H54 (cell line): ENCODE measurements around the gene LRMDA.

Source experiments
- DNase-seq: peaks from one replicate; pipeline ENCODE4 v3.0.0; 2011; ENCODE audit warnings: low spot score, mixed read lengths; ENCODE audit not compliant: insufficient read length
- FAIRE-seq: peaks from 3 replicates; lab custom pipeline; 2011; peaks lifted over from hg19 to GRCh38; lab: Jason Lieb, UNC
- POLR2A ChIP-seq: IDR thresholded peaks from 2 replicates; pipeline ENCODE4 v1.6.1; 2011; ENCODE audit warnings: low read depth, mild to moderate bottlenecking, low read length

Gene LRMDA

DNA sequence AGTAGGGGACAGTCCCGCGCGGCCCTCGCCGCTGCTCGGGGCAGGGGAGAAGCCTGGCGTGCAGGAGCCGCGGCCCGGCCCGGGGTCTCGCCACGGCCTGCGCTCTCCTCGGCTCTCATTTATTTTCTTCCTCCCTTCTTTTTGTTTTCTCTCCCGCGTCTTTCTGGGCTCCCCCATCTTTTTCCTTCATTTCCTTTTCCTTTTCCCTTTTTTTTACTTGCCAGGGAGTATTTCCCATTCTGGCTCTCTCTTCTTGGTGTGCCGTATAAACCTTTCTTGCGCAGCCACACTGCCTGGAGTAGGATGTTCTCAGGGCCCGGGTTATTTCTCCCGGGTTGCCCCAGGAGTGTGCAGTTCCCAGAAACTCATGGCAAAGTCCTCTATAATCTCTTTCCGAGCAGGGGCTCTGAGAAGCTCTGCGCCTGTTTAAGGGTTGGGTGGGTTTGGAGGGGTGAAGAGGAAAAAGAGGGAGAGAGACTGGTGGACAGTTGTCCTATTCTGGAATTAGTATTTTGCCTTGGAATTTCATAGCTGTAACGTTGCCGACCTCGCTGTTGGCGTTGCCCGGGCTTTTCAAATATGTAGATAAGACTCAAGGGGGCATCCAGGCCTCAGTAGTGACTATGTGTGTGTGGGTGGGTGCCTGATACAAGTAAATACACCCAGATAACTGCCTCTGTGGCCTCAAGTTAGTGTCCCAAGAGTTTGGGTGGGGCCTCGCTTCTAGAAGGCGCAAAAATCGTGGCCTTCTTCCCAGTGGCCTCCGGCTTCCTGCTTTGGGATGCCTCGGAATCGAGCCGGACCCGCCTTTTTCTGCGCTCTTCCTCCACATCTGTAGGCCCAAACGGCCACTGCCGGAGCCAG, 25.6 kb upstream of the LRMDA start:
- DNase-seq: no peak
- TF ChIP-seq POLR2A: no peak
- FAIRE-seq: no peak

- DNase-seq (no peak), FAIRE-seq (no peak)
- TF ChIP-seq POLR2A: no peak
Measured at GRCh38 chr10:75406462-75407223, 24.8 kb upstream of the LRMDA start.

GRCh38 chr10:75407224-75407712, 24.2 kb upstream of the LRMDA start:
- no peak for TF ChIP-seq POLR2A
- DNase-seq: no peak
- FAIRE-seq: no peak

GRCh38 chr10:75407713-75408508, 23.5 kb upstream of the LRMDA start:
- no peak for TF ChIP-seq POLR2A
- no peak for FAIRE-seq
- DNase-seq: no peak

DNA sequence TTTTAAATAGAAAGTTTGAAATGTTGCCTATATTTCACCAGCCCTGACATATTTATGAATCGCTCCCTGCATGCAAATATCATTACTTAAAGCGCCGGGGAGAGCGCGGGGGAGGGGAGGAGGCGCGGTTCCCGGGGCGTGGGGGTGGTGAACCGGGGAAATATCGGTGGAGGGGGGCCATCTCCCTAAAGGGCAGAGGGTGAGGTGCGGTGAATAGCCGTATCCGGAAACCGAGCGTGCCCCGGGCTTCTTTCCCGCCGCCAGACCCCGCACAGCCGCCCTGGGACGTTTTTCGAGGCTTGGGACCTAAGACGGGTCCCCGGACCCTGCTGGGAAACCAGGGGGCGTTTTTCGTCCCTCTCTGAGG, 22.9 kb upstream of the LRMDA start:
- FAIRE-seq: no peak
- DNase-seq: no peak
- no peak for TF ChIP-seq POLR2A

GRCh38 chr10:75408911-75409885, 22.2 kb upstream of the LRMDA start:
- DNase-seq (peak; percentile 92), FAIRE-seq (no peak)
- peak; percentile 27; the same call in 1 of the 2 replicates for TF ChIP-seq POLR2A

DNA sequence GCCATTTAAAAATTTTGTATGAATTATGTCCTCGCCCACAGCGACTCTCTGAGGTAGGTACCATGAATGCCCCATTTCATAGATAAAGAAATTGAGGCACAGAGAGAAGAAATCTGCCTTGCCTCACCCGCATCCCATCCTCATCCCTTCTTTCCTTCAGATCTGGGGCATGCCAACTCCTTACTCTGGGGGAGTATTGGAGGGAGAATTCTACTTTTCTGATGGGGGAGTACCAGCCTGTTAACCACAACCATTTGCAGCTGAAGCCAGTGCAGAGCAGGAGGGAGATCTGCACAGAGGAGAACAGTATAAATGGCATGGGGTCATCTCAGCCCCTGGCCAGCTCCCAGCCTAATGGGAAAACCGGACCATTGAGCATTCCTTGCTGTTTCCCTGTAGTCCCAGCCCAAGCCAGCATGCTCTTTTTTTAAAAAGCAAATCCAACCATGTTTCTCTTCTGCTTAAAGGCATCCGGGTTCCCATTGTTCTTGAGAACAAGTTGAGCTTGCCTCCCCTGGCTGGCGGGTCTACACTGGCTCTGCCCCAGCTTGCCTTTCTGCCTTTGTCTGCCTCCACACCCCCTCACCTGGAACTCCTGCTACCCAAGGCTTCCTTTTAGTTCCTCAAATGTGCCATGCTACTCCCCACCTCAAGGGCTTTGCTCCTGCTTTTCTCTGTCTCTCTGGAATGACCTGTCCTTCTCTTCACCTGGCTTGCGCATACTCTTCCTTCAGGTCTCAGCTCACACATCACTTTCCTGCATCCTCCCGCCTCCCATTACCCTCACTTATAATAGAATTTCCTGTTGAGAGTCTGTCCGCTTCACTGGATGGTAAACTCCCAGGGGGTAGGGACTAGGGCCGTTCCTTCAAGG, 21.1 kb upstream of the LRMDA start:
- no peak for DNase-seq
- FAIRE-seq: no peak
- no peak for TF ChIP-seq POLR2A

DNA sequence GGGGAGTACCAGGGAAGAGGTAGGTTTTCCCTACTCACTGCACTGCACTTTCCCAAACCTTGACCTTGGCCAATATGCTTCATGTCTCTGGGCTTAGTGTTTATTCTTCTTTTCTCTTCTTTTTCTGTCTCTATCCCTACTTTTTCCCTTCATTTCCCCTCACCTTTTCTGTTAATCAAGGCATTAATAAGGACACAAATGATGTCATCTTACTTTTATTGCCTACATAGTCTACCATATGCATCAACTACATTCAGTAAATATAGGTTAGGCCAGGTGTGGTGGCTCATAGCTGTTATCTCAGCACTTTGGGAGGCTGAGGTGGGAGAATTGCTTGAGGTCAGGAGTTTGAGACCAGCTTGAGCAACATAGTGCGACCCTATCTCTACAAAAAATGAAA, 16.9 kb upstream of the LRMDA start:
- DNase-seq (no peak), FAIRE-seq (no peak)
- no peak for TF ChIP-seq POLR2A

DNA sequence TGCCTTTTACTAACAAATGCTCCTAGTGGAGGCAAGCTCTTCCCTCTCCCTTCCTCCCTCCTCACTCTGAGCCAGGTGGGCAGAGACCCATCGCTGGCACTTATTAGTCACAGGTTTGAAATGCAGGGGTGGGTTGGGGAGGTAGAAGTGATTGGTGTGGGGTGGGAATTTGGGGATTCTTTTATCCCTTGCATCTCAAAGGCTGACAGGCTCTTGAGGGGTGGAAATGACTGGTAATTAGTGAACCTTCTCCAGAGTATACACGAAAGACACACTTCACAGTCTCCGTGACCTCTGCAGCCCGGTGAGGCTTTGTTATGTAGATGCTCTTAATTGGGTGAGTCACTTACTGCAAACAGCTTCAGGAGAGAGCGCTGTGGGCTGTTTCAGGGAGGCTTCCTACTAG, 13.9 kb upstream of the LRMDA start:
- FAIRE-seq: no peak
- TF ChIP-seq POLR2A: no peak

GRCh38 chr10:75418293-75418692, 13.1 kb upstream of the LRMDA start:
- no peak for TF ChIP-seq POLR2A
- DNase-seq (no peak), FAIRE-seq (no peak)

More for the DNA sequence above, 13.9 kb upstream of the LRMDA start:
- no peak for DNase-seq

DNA sequence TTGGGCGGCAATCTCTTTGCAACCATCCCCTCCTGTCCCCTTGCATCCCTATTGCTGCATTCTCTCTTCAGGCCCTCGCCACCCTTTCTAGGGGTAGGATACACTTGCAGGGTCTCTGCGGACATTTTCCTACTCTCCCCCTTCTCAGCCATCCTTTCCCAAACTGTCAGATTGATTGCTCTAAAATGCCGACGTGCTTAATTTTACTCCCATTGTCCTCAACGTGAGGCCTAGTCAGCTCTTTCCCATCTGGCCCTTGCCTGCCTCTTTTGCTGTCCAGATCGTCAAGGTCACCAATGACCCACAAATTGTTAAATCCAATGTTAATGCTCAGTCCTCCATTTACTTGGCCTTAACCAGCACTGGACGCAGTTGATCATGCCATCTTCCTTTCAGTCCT, 12.7 kb upstream of the LRMDA start:
- no peak for FAIRE-seq
- TF ChIP-seq POLR2A: no peak
- DNase-seq: no peak

- FAIRE-seq (no peak), DNase-seq (no peak)
Measured at GRCh38 chr10:75422913-75423312, 8.5 kb upstream of the LRMDA start.

More at GRCh38 chr10:75422913-75423312, 8.5 kb upstream of the LRMDA start:
- TF ChIP-seq POLR2A: no peak
